Measurements from ENCODE around the gene TEX52.

The TEX52 gene

DNA sequence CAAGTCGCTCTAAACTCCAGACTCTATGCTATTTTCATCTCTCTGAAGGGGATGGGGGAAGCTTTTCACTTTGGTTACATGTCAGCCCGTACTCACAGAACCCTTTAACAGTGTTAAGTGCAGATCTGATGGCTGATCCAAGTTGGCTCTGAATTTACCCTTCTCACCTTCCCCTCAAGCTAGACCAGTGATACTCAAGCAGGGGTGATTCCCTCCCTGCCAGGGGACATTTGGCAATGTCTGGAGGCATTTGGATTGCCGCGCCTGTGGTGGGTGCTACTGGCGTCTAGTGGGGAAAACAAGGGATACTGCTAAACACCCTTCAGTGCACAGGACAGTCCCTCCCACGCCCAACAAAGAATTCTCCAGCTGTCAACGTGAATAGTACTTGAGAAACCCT is 6.0 kb upstream of the TEX52 start:
- Histone ChIP-seq H3K27ac (no peak overlapping the region), H3K4me3 (ENCODE audit: low read depth in 1 of 2, low read length in 1 of 2) (no peak overlapping the region), H3K9me3 (no peaks in the 10 kb centered on the region), H3K36me3 (peaks cover 80% of the 10 kb centered on the region), H3K4me1 (ENCODE audit: control insufficient read depth in 1 of 2, insufficient read depth in 1 of 2, low read depth in 1 of 2, low read length in 1 of 2) (no peaks in the 10 kb centered on the region), H3K27me3 (no peaks in the 10 kb centered on the region)
- TF ChIP-seq, protein P1, sequence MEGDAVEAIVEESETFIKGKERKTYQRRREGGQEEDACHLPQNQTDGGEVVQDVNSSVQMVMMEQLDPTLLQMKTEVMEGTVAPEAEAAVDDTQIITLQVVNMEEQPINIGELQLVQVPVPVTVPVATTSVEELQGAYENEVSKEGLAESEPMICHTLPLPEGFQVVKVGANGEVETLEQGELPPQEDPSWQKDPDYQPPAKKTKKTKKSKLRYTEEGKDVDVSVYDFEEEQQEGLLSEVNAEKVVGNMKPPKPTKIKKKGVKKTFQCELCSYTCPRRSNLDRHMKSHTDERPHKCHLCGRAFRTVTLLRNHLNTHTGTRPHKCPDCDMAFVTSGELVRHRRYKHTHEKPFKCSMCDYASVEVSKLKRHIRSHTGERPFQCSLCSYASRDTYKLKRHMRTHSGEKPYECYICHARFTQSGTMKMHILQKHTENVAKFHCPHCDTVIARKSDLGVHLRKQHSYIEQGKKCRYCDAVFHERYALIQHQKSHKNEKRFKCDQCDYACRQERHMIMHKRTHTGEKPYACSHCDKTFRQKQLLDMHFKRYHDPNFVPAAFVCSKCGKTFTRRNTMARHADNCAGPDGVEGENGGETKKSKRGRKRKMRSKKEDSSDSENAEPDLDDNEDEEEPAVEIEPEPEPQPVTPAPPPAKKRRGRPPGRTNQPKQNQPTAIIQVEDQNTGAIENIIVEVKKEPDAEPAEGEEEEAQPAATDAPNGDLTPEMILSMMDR (IDR thresholded peaks at IDR 0.05) = no peak

- no peak overlapping the region for H3K4me3 ChIP-seq (ENCODE audit: low read depth in 1 of 2, low read length in 1 of 2)
- H3K4me1 ChIP-seq (ENCODE audit: control insufficient read depth in 1 of 2, insufficient read depth in 1 of 2, low read depth in 1 of 2, low read length in 1 of 2) = no peaks in the 10 kb centered on the region
- H3K27ac ChIP-seq = no peak overlapping the region
- TF ChIP-seq, protein P1 (IDR thresholded peaks at IDR 0.05) = no peak
- no peaks in the 10 kb centered on the region for H3K27me3 ChIP-seq
- peaks cover 73% of the 10 kb centered on the region for H3K36me3 ChIP-seq
- no peaks in the 10 kb centered on the region for H3K9me3 ChIP-seq
Measured at GRCh38 chr12:2860170-2860569, 3.3 kb upstream of the TEX52 start.

GRCh38 chr12:2858944-2859421 is 2.1 kb upstream of the TEX52 start:
- Histone ChIP-seq H3K4me3 (ENCODE audit: low read depth in 1 of 2, low read length in 1 of 2) (no peak overlapping the region), H3K27me3 (no peaks in the 10 kb centered on the region), H3K9me3 (no peaks in the 10 kb centered on the region), H3K36me3 (peaks cover 61% of the 10 kb centered on the region), H3K27ac (no peak overlapping the region), H3K4me1 (ENCODE audit: control insufficient read depth in 1 of 2, insufficient read depth in 1 of 2, low read depth in 1 of 2, low read length in 1 of 2) (no peaks in the 10 kb centered on the region)
- TF ChIP-seq, protein P1 (IDR thresholded peaks at IDR 0.05) = no peak

GRCh38 chr12:2858334-2858733 is 1.5 kb upstream of the TEX52 start:
- no peaks in the 10 kb centered on the region for H3K27me3 ChIP-seq
- no peak overlapping the region for H3K27ac ChIP-seq
- TF ChIP-seq, protein P1 (IDR thresholded peaks at IDR 0.05) = no peak
- H3K9me3 ChIP-seq = no peaks in the 10 kb centered on the region
- peaks cover 55% of the 10 kb centered on the region for H3K36me3 ChIP-seq
- H3K4me3 ChIP-seq (ENCODE audit: low read depth in 1 of 2, low read length in 1 of 2) = no peak overlapping the region
- H3K4me1 ChIP-seq (ENCODE audit: control insufficient read depth in 1 of 2, insufficient read depth in 1 of 2, low read depth in 1 of 2, low read length in 1 of 2) = no peaks in the 10 kb centered on the region

DNA sequence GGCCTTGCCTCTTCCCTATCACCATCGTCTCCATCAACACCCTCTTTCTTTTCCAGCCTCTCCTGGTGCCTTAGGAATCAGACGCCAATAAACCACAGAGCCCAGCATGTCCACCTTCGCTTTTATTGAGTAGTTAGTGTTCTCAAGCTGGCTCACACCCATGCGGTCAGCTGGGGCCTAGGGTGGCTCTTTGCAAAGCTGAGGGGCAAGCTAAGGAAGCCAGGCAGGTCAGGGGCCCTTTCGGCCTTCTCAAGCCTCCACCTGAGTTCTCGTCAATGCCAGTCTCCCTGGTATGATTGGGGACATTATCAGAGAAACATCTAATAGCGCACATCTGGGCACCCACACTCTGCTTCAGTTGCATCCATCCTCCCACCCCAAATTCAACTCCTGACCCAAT is 737 bp upstream of the TEX52 start:
- Histone ChIP-seq H3K27ac (no peak overlapping the region), H3K4me3 (ENCODE audit: low read depth in 1 of 2, low read length in 1 of 2) (no peak overlapping the region), H3K27me3 (no peaks in the 10 kb centered on the region), H3K9me3 (no peaks in the 10 kb centered on the region), H3K4me1 (ENCODE audit: control insufficient read depth in 1 of 2, insufficient read depth in 1 of 2, low read depth in 1 of 2, low read length in 1 of 2) (no peaks in the 10 kb centered on the region), H3K36me3 (peaks cover 47% of the 10 kb centered on the region)
- TF ChIP-seq, protein P1 (IDR thresholded peaks at IDR 0.05) = no peak

GRCh38 chr12:2856051-2856450 is 788 bp downstream of the TEX52 start:
- Histone ChIP-seq H3K4me1 (ENCODE audit: control insufficient read depth in 1 of 2, insufficient read depth in 1 of 2, low read depth in 1 of 2, low read length in 1 of 2) (no peaks in the 10 kb centered on the region), H3K27ac (no peak overlapping the region), H3K36me3 (peaks cover 37% of the 10 kb centered on the region), H3K4me3 (ENCODE audit: low read depth in 1 of 2, low read length in 1 of 2) (no peak overlapping the region), H3K9me3 (no peaks in the 10 kb centered on the region), H3K27me3 (no peaks in the 10 kb centered on the region)
- TF ChIP-seq, protein P1 (IDR thresholded peaks at IDR 0.05) = no peak

Data from neutrophil (primary cell).